GM12878 (cell line): ENCODE data around the gene H6PD. TPM values are rescaled to one million over a fixed set of nuclear protein-coding genes. Genes with fewer than 3 reads are reported as not detected.
"Not testable (repeated sequence)": the region's sequence is repeated elsewhere in the genome, so short reads cannot be mapped to it uniquely, and the experiment has no call there.

Source experiments
- ATAC-seq: fragments of 200-7000 bp; cut with Tn5 transposase; 3 replicates; pipeline ENCODE4 v1.9.1; 2020; ENCODE audit warnings: mild to moderate bottlenecking, moderate library complexity
- BruUV-seq: library from RNA; stranded (reverse); fragments of 400-500 nt; replicated peaks from 2 replicates; lab custom pipeline; 2021; lab: Mats Ljungman, UMichigan
- CTCF ChIA-PET: fragments of 300-600 bp; sonication (Branson Sonifier 250); formaldehyde crosslinking; extraction: SDS; loops from one replicate; lab custom pipeline; 2021; ENCODE audit warnings: inconsistent platforms; lab: Yijun Ruan, JAX
- POLR2A ChIA-PET: fragments of 350-600 bp; formaldehyde crosslinking; extraction: SDS; loops from one replicate; lab custom pipeline; 2021; ENCODE audit warnings: inconsistent platforms; lab: Charles Lee
- RAD21 ChIA-PET: fragments of 300-600 bp; sonication (Branson Sonifier 250); formaldehyde crosslinking; loops from one replicate; lab custom pipeline; 2023; ENCODE audit warnings: antibody characterized with exemption; ENCODE audit not compliant: unreplicated experiment; lab: Charles Lee
- SMC1A ChIA-PET: fragments of 300-600 bp; sonication (Branson Sonifier 250); formaldehyde crosslinking; loops from one replicate; lab custom pipeline; 2023; ENCODE audit not compliant: unreplicated experiment, uncharacterized antibody; lab: Charles Lee
- DNase-seq: peaks from one replicate; pipeline ENCODE4 v3.0.0-alpha.2; 2011; ENCODE audit warnings: low read depth, low spot score
- FAIRE-seq: peaks from 3 replicates; lab custom pipeline; 2011; peaks lifted over from hg19 to GRCh38; lab: Jason Lieb, UNC
- H2AFZ ChIP-seq: 2 replicates; pipeline ENCODE4 v1.6.0; 2011; ENCODE audit warnings: low read depth, low read length, control low read depth; ENCODE audit not compliant: control insufficient read depth
- H3K27ac ChIP-seq: 2 replicates; pipeline ENCODE4 v1.5.1; 2011; ENCODE audit warnings: control low read depth; ENCODE audit not compliant: control insufficient read depth, insufficient read depth
- H3K27me3 ChIP-seq, 2 experiments: replicated peaks in 1 of 2; 2 replicates each; pipeline versions ENCODE4 v1.6.0 to v1.6.1; 2011; ENCODE audit warnings: low read length in 1 of 2; ENCODE audit not compliant: control insufficient read depth in 2 of 2, insufficient read depth in 2 of 2
- H3K36me3 ChIP-seq, 2 experiments: 2 replicates each; pipeline ENCODE4 v1.5.1; 2011; ENCODE audit warnings: low read length in 1 of 2; ENCODE audit not compliant: control insufficient read depth in 2 of 2, insufficient read depth in 2 of 2
- H3K4me1 ChIP-seq: 2 replicates; pipeline ENCODE4 v1.6.1; 2011; ENCODE audit warnings: mild to moderate bottlenecking, low read length, moderate library complexity, mixed read lengths; ENCODE audit not compliant: control insufficient read depth, insufficient read depth
- H3K4me2 ChIP-seq: 2 replicates; pipeline ENCODE4 v1.6.0; 2011; ENCODE audit warnings: control low read depth; ENCODE audit not compliant: control insufficient read depth, insufficient read depth
- H3K4me3 ChIP-seq: fragments of 200-600 bp; sonication (generic); 2 replicates; pipeline ENCODE4 v1.5.1; 2016
- H3K79me2 ChIP-seq: 2 replicates; pipeline ENCODE4 v1.6.0; 2011; ENCODE audit warnings: low read length; ENCODE audit not compliant: control insufficient read depth, insufficient read depth
- H3K9ac ChIP-seq: 2 replicates; pipeline ENCODE4 v1.8.0; 2011; ENCODE audit warnings: low read length, control low read depth, mixed read lengths; ENCODE audit not compliant: control insufficient read depth, insufficient read depth
- H3K9me3 ChIP-seq: replicated peaks from 3 replicates; pipeline ENCODE4 v1.5.1; 2011; ENCODE audit warnings: mild to moderate bottlenecking, low read length; ENCODE audit not compliant: control insufficient read depth, insufficient read depth
- H4K20me1 ChIP-seq: 2 replicates; pipeline ENCODE4 v1.6.0; 2011; ENCODE audit not compliant: control insufficient read depth, insufficient read depth
- LARP7 ChIP-seq: fragments of 450-650 bp; IDR thresholded peaks from 2 replicates; pipeline ENCODE4 v1.6.1; 2017; ENCODE audit warnings: mild to moderate bottlenecking
- MYC ChIP-seq: IDR thresholded peaks from 2 replicates; pipeline ENCODE4 v1.6.1; 2011; ENCODE audit warnings: mild to moderate bottlenecking, low read length, moderate library complexity, inconsistent platforms; ENCODE audit not compliant: insufficient read depth, insufficient replicate concordance, insufficient read length, severe bottlenecking
- ZNF24 ChIP-seq: fragments of 450-650 bp; IDR thresholded peaks from 2 replicates; pipeline ENCODE4 v1.6.1; 2017; ENCODE audit warnings: antibody characterized with exemption, mild to moderate bottlenecking
- WGBS: methylation state at CpG from one replicate; pipeline ENCODE4 v1.1.6; 2016; ENCODE audit warnings: low lambda C conversion rate; ENCODE audit not compliant: insufficient replicate concordance, insufficient coverage; ENCODE audit errors: missing lambda C conversion rate; 5-methylcytosine and 5-hydroxymethylcytosine counted together
- in situ Hi-C: fragments of 300-500 bp; cut with MboI; formaldehyde crosslinking; loops from 9 replicates; pipeline ENCODE4 v1.14.3; 2018; ENCODE audit warnings: mixed read lengths
- intact Hi-C: fragments of 100-400 bp; cut with micrococcal nuclease; formaldehyde crosslinking; loops from one replicate; pipeline ENCODE4 v1.14.2; 2022; ENCODE audit not compliant: unreplicated experiment
- polyA plus RNA-seq, 11 experiments: library from polyadenylated mRNA; depleted of rRNA in 4 of 11; unstranded in 6 of 11; stranded (reverse) in 5 of 11; fragments of >200 nt; fragmentation: Nextera tagmentation in 4 of 11; fragmentation: Illumina TruSeq in 1 of 11; extraction: Ambion mirVana in 4 of 11; extraction: Trizol in 1 of 11; gene quantifications; 1 replicate in 1 of 11; 2 replicates in 10 of 11; pipeline versions ENCODE4 v1.2.1 to v1.2.3, GENCODE V29; 2011 to 2016; ENCODE audit warnings: inconsistent platforms in 2 of 11, missing spikeins in 2 of 11, low read depth in 1 of 11
- total RNA-seq, 4 experiments: library from RNA; depleted of rRNA in 3 of 4; stranded (reverse); fragments of >200 nt in 3 of 4; fragmentation: Illumina TruSeq in 1 of 4; extraction: Trizol in 1 of 4; gene quantifications; 2 replicates each; pipeline versions ENCODE4 v1.2.1 to v1.2.3, GENCODE V29; 2013 to 2021

H6PD gene
- total and polyA plus RNA-seq, 10 of the 15 experiments (the other 5 are each of a cell fraction or from before 2014, with no cell fraction given), result 1.2 to 20.7 (median 7.7) TPM

- no peak for FAIRE-seq
Observed at GRCh38 chr1:9298282-9298681, 63.7 kb downstream of the H6PD start.

GRCh38 chr1:9299571-9300541 is 65.3 kb downstream of the H6PD start:
- H3K4me1 ChIP-seq, H4K20me1 ChIP-seq, H3K9ac ChIP-seq, H3K4me3 ChIP-seq, intact Hi-C loops, DNase-seq, H3K9me3 ChIP-seq, CTCF ChIA-PET, H2AFZ ChIP-seq, ATAC-seq, H3K4me2 ChIP-seq, H3K27ac ChIP-seq, H3K27me3 ChIP-seq, in situ Hi-C loops, BruUV-seq, POLR2A ChIA-PET, FAIRE-seq, H3K36me3 ChIP-seq, H3K79me2 ChIP-seq: not testable (repeated sequence)
- ChIA-PET SMC1A (interaction anchor here (0.7 kb wide), 1 partner anchor 9 kb away, joined by 3 read pairs; no protein-coding TSS in a partner anchor), RAD21 (interaction anchor here (1.4 kb wide), 1 partner anchor 10 kb away, joined by 4 read pairs; no protein-coding TSS in a partner anchor)
- WGBS, result 78% methylated on average over 15 of the region's 16 CpGs

More at GRCh38 chr1:9298282-9298681, 63.7 kb downstream of the H6PD start:
- H3K27ac ChIP-seq, result no peak overlapping the region
- BruUV-seq, result no TSS peak
- ChIA-PET CTCF (interaction anchor here (1.3 kb wide), 1 partner anchor 9 kb away, joined by 3 read pairs; no protein-coding TSS in a partner anchor), RAD21 (no interaction called here), POLR2A (no interaction called here), SMC1A (interaction anchor here (0.6 to 1.6 kb wide), 2 partner anchors 14 to 247 kb away, joined by 3 read pairs; no protein-coding TSS in a partner anchor)
- no peak for ATAC-seq
- peaks cover 13% of the 10 kb centered on the region for H3K4me1 ChIP-seq
- DNase-seq, result no peak
- intact Hi-C loops, result no loop called here
- H3K79me2 ChIP-seq, result no peaks in the 10 kb centered on the region
- no peaks in the 10 kb centered on the region for H3K36me3 ChIP-seq
- H2AFZ ChIP-seq, result no peak overlapping the region
- peaks cover 0 to 2% of the 10 kb centered on the region in 2 experiments; a peak in 2 of 4 replicates for H3K27me3 ChIP-seq
- no peak for TF ChIP-seq LARP7
- TF ChIP-seq ZNF24, result peak; percentile 95
- TF ChIP-seq MYC, result no peak
- no peak overlapping the region for H3K4me2 ChIP-seq
- WGBS, result 0% methylated on average over 3 of the region's 3 CpGs
- in situ Hi-C loops, result no loop called here
- H3K9me3 ChIP-seq, result no peaks in the 10 kb centered on the region
- H3K4me3 ChIP-seq, result no peak overlapping the region
- no peaks in the 10 kb centered on the region for H4K20me1 ChIP-seq
- H3K9ac ChIP-seq, result no peak overlapping the region
